ENCODE results near the gene RRP1B.
A peak's percentile ranks its signal among the peaks of the same experiment; 100 is the strongest.

Gene RRP1B

GRCh38 chr21:43640400-43640799, 19.0 kb upstream of the RRP1B start:
- no peak overlapping the region for H3K4me3 ChIP-seq (ENCODE audit: low read depth, low read length)
- no peak for TF ChIP-seq CTCF (IDR thresholded peaks at IDR 0.05; ENCODE audit: low read depth, low read length, missing control alignments)
- no peak for DNase-seq (ENCODE audit: low read depth)

GRCh38 chr21:43643193-43643592, 16.2 kb upstream of the RRP1B start:
- no peak overlapping the region for H3K4me3 ChIP-seq (ENCODE audit: low read depth, low read length)
- TF ChIP-seq CTCF (IDR thresholded peaks at IDR 0.05; ENCODE audit: low read depth, low read length, missing control alignments): no peak
- no peak for DNase-seq (ENCODE audit: low read depth)

GRCh38 chr21:43644071-43644470, 15.3 kb upstream of the RRP1B start:
- no peak for TF ChIP-seq CTCF (IDR thresholded peaks at IDR 0.05; ENCODE audit: low read depth, low read length, missing control alignments)
- no peak for DNase-seq (ENCODE audit: low read depth)
- no peak overlapping the region for H3K4me3 ChIP-seq (ENCODE audit: low read depth, low read length)

- no peak for DNase-seq (ENCODE audit: low read depth)
- no peak for TF ChIP-seq CTCF (IDR thresholded peaks at IDR 0.05; ENCODE audit: low read depth, low read length, missing control alignments)
- no peak overlapping the region for H3K4me3 ChIP-seq (ENCODE audit: low read depth, low read length)
Measured at GRCh38 chr21:43644609-43645008, 14.8 kb upstream of the RRP1B start.

GRCh38 chr21:43645136-43645891, 14.0 kb upstream of the RRP1B start:
- no peak overlapping the region for H3K4me3 ChIP-seq (ENCODE audit: low read depth, low read length)
- TF ChIP-seq CTCF (IDR thresholded peaks at IDR 0.05; ENCODE audit: low read depth, low read length, missing control alignments): peak; percentile 50
- DNase-seq (ENCODE audit: low read depth): peak; percentile 55

- H3K4me3 ChIP-seq (ENCODE audit: low read depth, low read length): no peak overlapping the region
- no peak for TF ChIP-seq CTCF (IDR thresholded peaks at IDR 0.05; ENCODE audit: low read depth, low read length, missing control alignments)
- DNase-seq (ENCODE audit: low read depth): no peak
Measured at GRCh38 chr21:43645976-43646375, 13.4 kb upstream of the RRP1B start.

Measured in GM12864 (cell line).